ENCODE results near the gene HSD17B14.

HSD17B14 gene

GRCh38 chr19:48818234-48818820, 18.0 kb downstream of the HSD17B14 start:
- TF ChIP-seq, protein P1, sequence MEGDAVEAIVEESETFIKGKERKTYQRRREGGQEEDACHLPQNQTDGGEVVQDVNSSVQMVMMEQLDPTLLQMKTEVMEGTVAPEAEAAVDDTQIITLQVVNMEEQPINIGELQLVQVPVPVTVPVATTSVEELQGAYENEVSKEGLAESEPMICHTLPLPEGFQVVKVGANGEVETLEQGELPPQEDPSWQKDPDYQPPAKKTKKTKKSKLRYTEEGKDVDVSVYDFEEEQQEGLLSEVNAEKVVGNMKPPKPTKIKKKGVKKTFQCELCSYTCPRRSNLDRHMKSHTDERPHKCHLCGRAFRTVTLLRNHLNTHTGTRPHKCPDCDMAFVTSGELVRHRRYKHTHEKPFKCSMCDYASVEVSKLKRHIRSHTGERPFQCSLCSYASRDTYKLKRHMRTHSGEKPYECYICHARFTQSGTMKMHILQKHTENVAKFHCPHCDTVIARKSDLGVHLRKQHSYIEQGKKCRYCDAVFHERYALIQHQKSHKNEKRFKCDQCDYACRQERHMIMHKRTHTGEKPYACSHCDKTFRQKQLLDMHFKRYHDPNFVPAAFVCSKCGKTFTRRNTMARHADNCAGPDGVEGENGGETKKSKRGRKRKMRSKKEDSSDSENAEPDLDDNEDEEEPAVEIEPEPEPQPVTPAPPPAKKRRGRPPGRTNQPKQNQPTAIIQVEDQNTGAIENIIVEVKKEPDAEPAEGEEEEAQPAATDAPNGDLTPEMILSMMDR (IDR thresholded peaks at IDR 0.05; ENCODE audit: low read depth, low read length): no peak
- TF ChIP-seq POLR2A (IDR thresholded peaks at IDR 0.05; ENCODE audit: extremely low read depth, insufficient read length) (no peak), MYC (IDR thresholded peaks at IDR 0.05; ENCODE audit: low read depth, low read length) (no peak)

DNA sequence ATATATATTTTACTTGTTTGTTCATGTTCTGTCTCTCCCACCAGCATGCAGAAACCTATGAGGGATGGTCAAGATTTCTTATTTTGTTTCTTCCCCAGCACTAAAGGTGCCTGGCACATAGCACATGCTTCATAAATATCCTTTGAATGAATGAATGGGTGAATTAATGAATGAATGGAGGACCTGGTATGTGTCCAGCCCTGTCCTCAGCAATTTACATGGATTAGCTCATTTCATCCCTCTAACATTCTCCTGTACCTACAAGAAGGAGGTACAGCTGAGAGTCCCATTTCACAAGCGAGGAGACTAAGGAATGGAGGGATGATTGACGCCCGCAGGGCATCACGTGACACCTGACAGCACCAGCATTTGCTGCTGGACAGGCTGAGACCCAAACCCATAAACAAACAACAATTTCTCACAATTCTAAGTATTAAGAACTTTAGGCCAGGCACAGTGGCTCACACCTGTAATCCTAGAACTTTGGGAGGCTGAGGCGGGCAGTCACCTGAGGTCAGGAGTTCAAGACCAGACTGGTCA, 18.6 kb downstream of the HSD17B14 start:
- TF ChIP-seq POLR2A (IDR thresholded peaks at IDR 0.05; ENCODE audit: extremely low read depth, insufficient read length): no peak
- TF ChIP-seq, protein P1 (IDR thresholded peaks at IDR 0.05; ENCODE audit: low read depth, low read length): no peak
- no peak for TF ChIP-seq MYC (IDR thresholded peaks at IDR 0.05; ENCODE audit: low read depth, low read length)
- TF ChIP-seq, protein P2, sequence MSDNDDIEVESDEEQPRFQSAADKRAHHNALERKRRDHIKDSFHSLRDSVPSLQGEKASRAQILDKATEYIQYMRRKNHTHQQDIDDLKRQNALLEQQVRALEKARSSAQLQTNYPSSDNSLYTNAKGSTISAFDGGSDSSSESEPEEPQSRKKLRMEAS (IDR thresholded peaks at IDR 0.05; ENCODE audit: low read depth, low read length): no peak
- no peak for DNase-seq (ENCODE audit: low read depth)
- H3K4me3 ChIP-seq (ENCODE audit: low read depth, low read length): no peak overlapping the region

More at GRCh38 chr19:48818234-48818820, 18.0 kb downstream of the HSD17B14 start:
- H3K4me3 ChIP-seq (ENCODE audit: low read depth, low read length): no peak overlapping the region
- no peak for DNase-seq (ENCODE audit: low read depth)

DNA sequence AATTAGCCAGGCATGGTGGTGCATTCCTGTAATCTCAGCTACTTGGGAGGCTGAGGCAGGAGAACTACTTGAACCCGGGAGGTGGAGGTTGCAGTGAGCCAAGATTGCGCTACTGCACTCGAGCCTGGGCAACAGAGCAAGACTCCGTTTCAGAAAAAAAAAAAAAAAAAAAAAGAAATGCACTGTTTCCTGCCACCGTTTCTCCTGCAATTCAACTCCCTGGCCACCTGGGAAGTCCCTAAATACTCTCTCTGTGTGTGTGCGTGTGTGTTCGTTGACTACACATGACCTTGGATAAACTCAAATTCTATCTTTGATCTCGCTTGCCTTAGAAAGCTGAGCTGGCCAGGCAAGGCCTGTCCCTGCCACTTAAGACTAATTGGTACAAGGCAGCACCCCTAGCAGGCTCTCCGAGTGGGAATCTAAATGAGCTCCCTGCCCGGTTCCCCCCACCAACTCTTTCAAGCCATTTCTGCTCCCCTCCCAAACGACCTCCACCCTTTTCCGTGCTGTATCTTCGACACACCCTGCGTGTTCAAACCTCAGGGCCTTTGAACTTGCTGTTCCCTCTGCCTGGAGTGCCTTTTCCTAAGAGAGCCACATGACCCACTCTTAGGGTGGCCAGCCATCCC, 20.3 kb downstream of the HSD17B14 start:
- H3K4me3 ChIP-seq (ENCODE audit: low read depth, low read length): no peak overlapping the region
- DNase-seq (ENCODE audit: low read depth): no peak
- TF ChIP-seq, protein P2 (IDR thresholded peaks at IDR 0.05; ENCODE audit: low read depth, low read length): no peak
- no peak for TF ChIP-seq POLR2A (IDR thresholded peaks at IDR 0.05; ENCODE audit: extremely low read depth, insufficient read length)
- TF ChIP-seq, protein P1 (IDR thresholded peaks at IDR 0.05; ENCODE audit: low read depth, low read length): no peak

DNA sequence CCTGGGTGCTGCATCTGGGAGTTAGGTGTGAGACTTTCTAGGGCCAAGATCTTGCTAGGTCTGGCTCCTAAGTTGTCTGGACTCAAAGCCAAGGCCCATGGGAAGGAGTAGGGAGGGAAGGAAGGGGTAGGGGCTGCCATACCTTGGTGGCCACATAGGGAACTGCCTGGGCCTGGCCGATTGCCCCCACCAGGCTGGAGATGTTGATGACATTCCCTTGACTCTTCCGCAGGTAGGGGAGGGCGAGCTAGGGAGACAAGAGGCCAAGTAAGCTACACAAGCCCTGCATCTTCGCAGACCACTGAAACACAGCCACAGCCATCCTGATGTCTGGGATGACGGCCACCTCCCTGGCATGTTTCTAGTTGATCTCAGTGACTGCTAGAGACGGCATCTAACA, 21.4 kb downstream of the HSD17B14 start:
- no peak for DNase-seq (ENCODE audit: low read depth)
- no peak for TF ChIP-seq MYC (IDR thresholded peaks at IDR 0.05; ENCODE audit: low read depth, low read length)
- no peak for TF ChIP-seq POLR2A (IDR thresholded peaks at IDR 0.05; ENCODE audit: extremely low read depth, insufficient read length)
- TF ChIP-seq, protein P1 (IDR thresholded peaks at IDR 0.05; ENCODE audit: low read depth, low read length): no peak
- TF ChIP-seq, protein P2 (IDR thresholded peaks at IDR 0.05; ENCODE audit: low read depth, low read length): no peak
- H3K4me3 ChIP-seq (ENCODE audit: low read depth, low read length): no peak overlapping the region

DNA sequence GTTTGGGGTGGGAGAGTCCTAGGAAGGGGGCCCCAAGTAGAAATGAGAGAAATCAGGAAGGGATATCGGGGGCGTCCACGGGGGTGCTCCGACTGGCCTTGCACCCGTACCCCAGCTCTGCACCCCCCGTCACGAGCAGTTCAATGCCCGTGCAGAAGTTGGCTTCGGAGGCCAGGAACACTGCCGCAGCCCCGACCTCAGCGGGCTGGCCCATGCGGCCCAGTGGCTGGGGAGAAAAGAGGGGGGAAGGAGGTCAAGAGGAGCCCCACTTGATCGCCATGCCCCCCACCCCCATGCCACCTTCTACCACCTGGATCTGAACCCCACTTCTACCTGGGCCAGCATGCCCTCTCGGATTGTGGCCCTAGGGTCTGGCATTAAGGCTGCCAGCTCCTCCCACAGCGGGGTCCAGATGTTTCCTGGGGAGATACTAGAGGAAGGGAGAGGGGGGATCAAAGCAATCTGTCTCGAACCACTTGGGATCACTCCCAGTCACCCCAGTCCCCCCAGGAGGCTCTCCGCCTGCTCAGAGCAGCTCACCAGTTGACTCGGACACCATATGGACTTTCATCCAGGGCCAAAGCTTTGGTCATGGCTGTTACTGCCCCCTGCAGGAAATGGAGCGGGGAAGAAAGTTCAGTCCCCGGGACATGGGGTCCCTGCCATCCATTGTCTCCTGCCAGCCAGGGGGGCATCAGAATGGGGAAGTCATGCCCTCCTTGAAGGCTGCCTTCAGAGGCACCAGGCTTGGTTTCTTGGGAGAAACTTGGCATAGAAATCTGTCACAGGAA, 23.0 kb downstream of the HSD17B14 start:
- peak; percentile 34 for DNase-seq (ENCODE audit: low read depth)
- TF ChIP-seq, protein P1 (IDR thresholded peaks at IDR 0.05; ENCODE audit: low read depth, low read length): peak; percentile 28
- TF ChIP-seq POLR2A (IDR thresholded peaks at IDR 0.05; ENCODE audit: extremely low read depth, insufficient read length): no peak
- no peak overlapping the region for H3K4me3 ChIP-seq (ENCODE audit: low read depth, low read length)

Measured in NB4 (cell line).